ENCODE measurements around the gene SMAGP. TPM values are rescaled to one million over a fixed set of nuclear protein-coding genes. Genes with fewer than 3 reads are reported as not detected.

SMAGP gene
- polyA plus RNA-seq, 1 donor (not counting 4 experiments of a cell fraction or from before 2014, with no cell fraction given): 52.1 TPM

DNA sequence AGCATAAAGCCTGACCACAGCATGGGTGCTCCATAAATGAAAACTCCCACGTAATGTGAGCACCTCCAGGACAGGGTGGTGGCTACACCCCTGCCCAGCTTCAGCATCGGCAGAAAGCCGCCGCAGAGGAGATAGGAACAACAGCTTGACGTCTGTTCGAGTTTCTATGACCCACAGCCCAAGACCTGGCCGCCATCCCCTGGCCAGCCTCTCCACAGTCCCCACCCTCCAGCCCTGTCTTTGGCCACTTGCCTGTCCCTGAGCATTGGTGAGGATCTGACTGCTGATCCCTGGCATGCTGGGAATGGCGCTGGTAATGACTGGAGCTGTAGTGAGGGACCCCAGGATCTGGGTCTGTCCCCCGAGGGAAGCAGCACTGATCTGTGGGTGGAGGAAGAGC lies 73.7 kb downstream of the SMAGP start:
- no peak overlapping the region for H3K4me2 ChIP-seq (ENCODE audit: control insufficient read depth, extremely low read depth, insufficient read depth, low read depth, low read length)
- H3K79me2 ChIP-seq (ENCODE audit: control insufficient read depth, insufficient read depth, low read length): no peaks in the 10 kb centered on the region
- H3K27ac ChIP-seq (ENCODE audit: control insufficient read depth, insufficient read depth, low read length): no peak overlapping the region
- dilution Hi-C loops (cut with MboI; ENCODE audit: extremely low pct_ligation_motif_present, low sequenced_read_pairs): no loop called here
- no peaks in the 10 kb centered on the region for H3K4me1 ChIP-seq (ENCODE audit: control insufficient read depth, extremely low read depth, insufficient read depth, low read length)
- H3K36me3 ChIP-seq (ENCODE audit: control insufficient read depth in 2 of 2, extremely low read depth in 1 of 2, insufficient read depth in 2 of 2, low read length in 2 of 2): no peaks in the 10 kb centered on the region
- no peak overlapping the region for H3K9ac ChIP-seq (ENCODE audit: control insufficient read depth, extremely low read depth, insufficient read depth, low read length)
- no peak overlapping the region for H3K4me3 ChIP-seq (ENCODE audit: control insufficient read depth in 2 of 3, extremely low read depth in 1 of 3, insufficient read depth in 2 of 3, low read depth in 1 of 3, low read length in 3 of 3)
- DNase-seq (ENCODE audit: low read depth, low spot score) (no peak), FAIRE-seq (no peak)
- no peak overlapping the region for H2AFZ ChIP-seq (ENCODE audit: control insufficient read depth, low read length)
- H4K20me1 ChIP-seq (ENCODE audit: control insufficient read depth, extremely low read depth, insufficient read depth, low read length): no peaks in the 10 kb centered on the region
- no peaks in the 10 kb centered on the region for H3K9me1 ChIP-seq (ENCODE audit: control insufficient read depth, extremely low read depth, insufficient read depth, low read length)
- no peaks in the 10 kb centered on the region for H3K27me3 ChIP-seq (ENCODE audit: control insufficient read depth, extremely low read depth, insufficient read depth, low read length)
- TF ChIP-seq, protein P1, sequence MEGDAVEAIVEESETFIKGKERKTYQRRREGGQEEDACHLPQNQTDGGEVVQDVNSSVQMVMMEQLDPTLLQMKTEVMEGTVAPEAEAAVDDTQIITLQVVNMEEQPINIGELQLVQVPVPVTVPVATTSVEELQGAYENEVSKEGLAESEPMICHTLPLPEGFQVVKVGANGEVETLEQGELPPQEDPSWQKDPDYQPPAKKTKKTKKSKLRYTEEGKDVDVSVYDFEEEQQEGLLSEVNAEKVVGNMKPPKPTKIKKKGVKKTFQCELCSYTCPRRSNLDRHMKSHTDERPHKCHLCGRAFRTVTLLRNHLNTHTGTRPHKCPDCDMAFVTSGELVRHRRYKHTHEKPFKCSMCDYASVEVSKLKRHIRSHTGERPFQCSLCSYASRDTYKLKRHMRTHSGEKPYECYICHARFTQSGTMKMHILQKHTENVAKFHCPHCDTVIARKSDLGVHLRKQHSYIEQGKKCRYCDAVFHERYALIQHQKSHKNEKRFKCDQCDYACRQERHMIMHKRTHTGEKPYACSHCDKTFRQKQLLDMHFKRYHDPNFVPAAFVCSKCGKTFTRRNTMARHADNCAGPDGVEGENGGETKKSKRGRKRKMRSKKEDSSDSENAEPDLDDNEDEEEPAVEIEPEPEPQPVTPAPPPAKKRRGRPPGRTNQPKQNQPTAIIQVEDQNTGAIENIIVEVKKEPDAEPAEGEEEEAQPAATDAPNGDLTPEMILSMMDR (optimal IDR thresholded peaks at IDR 0.05 in 1 of 3, IDR thresholded peaks at IDR 0.05 in 1 of 3, conservative IDR thresholded peaks at IDR 0.05 in 1 of 3; ENCODE audit: extremely low read depth in 1 of 3, insufficient read depth in 2 of 3, low read length in 3 of 3): no peak
- no peak for TF ChIP-seq EZH2 (IDR thresholded peaks at IDR 0.05; ENCODE audit: low read length)
- H3K9me3 ChIP-seq (ENCODE audit: control insufficient read depth, low read depth, low read length): no peaks in the 10 kb centered on the region

DNA sequence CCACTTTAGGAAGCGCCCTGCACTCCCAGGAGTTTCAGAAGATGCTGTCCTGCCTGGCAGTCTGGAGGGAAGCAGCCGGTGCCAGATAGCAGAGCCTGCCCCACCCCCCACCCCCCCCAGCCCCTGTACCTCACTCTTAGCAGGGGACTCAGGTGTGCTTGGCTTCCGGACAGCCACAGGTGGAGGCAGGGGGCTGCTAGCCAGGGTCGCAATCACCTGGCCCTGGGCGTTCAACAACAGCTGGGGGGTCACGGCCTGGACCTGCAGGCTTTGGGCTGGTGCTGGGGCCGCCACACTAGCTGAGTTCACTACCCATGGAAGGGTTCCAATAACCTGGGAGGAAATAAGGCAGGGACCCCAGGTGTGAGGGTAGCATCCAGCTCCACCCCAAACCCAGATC lies 74.4 kb downstream of the SMAGP start:
- TF ChIP-seq EZH2 (IDR thresholded peaks at IDR 0.05; ENCODE audit: low read length): no peak
- TF ChIP-seq, protein P1 (optimal IDR thresholded peaks at IDR 0.05 in 1 of 3, IDR thresholded peaks at IDR 0.05 in 1 of 3, conservative IDR thresholded peaks at IDR 0.05 in 1 of 3; ENCODE audit: extremely low read depth in 1 of 3, insufficient read depth in 2 of 3, low read length in 3 of 3): no peak
- Histone ChIP-seq H3K36me3 (ENCODE audit: control insufficient read depth in 2 of 2, extremely low read depth in 1 of 2, insufficient read depth in 2 of 2, low read length in 2 of 2) (no peaks in the 10 kb centered on the region), H3K27me3 (ENCODE audit: control insufficient read depth, extremely low read depth, insufficient read depth, low read length) (no peaks in the 10 kb centered on the region), H4K20me1 (ENCODE audit: control insufficient read depth, extremely low read depth, insufficient read depth, low read length) (no peaks in the 10 kb centered on the region), H3K9ac (ENCODE audit: control insufficient read depth, extremely low read depth, insufficient read depth, low read length) (no peak overlapping the region), H3K4me1 (ENCODE audit: control insufficient read depth, extremely low read depth, insufficient read depth, low read length) (no peaks in the 10 kb centered on the region), H3K79me2 (ENCODE audit: control insufficient read depth, insufficient read depth, low read length) (no peaks in the 10 kb centered on the region), H3K27ac (ENCODE audit: control insufficient read depth, insufficient read depth, low read length) (no peak overlapping the region), H2AFZ (ENCODE audit: control insufficient read depth, low read length) (no peak overlapping the region), H3K4me3 (ENCODE audit: control insufficient read depth in 2 of 3, extremely low read depth in 1 of 3, insufficient read depth in 2 of 3, low read depth in 1 of 3, low read length in 3 of 3) (no peak overlapping the region), H3K9me1 (ENCODE audit: control insufficient read depth, extremely low read depth, insufficient read depth, low read length) (no peaks in the 10 kb centered on the region), H3K9me3 (ENCODE audit: control insufficient read depth, low read depth, low read length) (no peaks in the 10 kb centered on the region), H3K4me2 (ENCODE audit: control insufficient read depth, extremely low read depth, insufficient read depth, low read depth, low read length) (no peak overlapping the region)
- FAIRE-seq (no peak), DNase-seq (ENCODE audit: low read depth, low spot score) (no peak)
- dilution Hi-C loops (cut with MboI; ENCODE audit: extremely low pct_ligation_motif_present, low sequenced_read_pairs): no loop called here

Other genes starting within 250 kb of the SMAGP start
- gene SLC11A2, start 244.0 kb downstream of the SMAGP start, polyA plus RNA-seq: 26.7 to 38.9 TPM (median 37.5 TPM) in 3 replicates
- gene LETMD1, start 222.1 kb downstream of the SMAGP start, polyA plus RNA-seq: 36.1 to 51.1 TPM (median 50.6 TPM) in 3 replicates
- 17.5 to 19.2 TPM (median 18.4 TPM) in 3 replicates for gene CSRNP2, start 186.8 kb downstream of the SMAGP start, polyA plus RNA-seq
- 17.0 to 28.7 TPM (median 27.2 TPM) in 3 replicates for gene TFCP2, start 97.3 kb downstream of the SMAGP start, polyA plus RNA-seq
- 0.29 to 0.45 TPM (median 0.42 TPM) in 3 replicates for gene POU6F1, start 52.4 kb downstream of the SMAGP start, polyA plus RNA-seq
- gene DAZAP2, start 31.6 kb downstream of the SMAGP start, polyA plus RNA-seq: 199 to 239 TPM (median 232 TPM) in 3 replicates
- 0.04 TPM in 1 of 3 replicates, not detected in the others for gene BIN2, start 53.8 kb upstream of the SMAGP start, polyA plus RNA-seq
- gene CELA1, start 76.3 kb upstream of the SMAGP start, polyA plus RNA-seq: not detected in 3 replicates
- gene GALNT6, start 121.0 kb upstream of the SMAGP start, polyA plus RNA-seq: 42.7 to 78.1 TPM (median 57.5 TPM) in 3 replicates
- gene SLC4A8, start 154.4 kb upstream of the SMAGP start, polyA plus RNA-seq: 1.1 to 2.3 TPM (median 2.0 TPM) in 3 replicates